BE2C (cell line): Measurements from ENCODE around the gene ABTB2.

Experiments
- DNase-seq: peaks from one replicate; pipeline ENCODE4 v3.0.0-alpha.2; 2020
- H3K27me3 ChIP-seq: fragments of 250-450 bp; sonication (Bioruptor Pico); 2 replicates; pipeline ENCODE4 v1.5.1; 2020; ENCODE audit warnings: mild to moderate bottlenecking
- H3K36me3 ChIP-seq: fragments of 250-450 bp; sonication (Bioruptor Pico); 2 replicates; pipeline ENCODE4 v1.5.1; 2020; ENCODE audit warnings: mild to moderate bottlenecking
- H3K4me1 ChIP-seq: fragments of 250-450 bp; sonication (Bioruptor Pico); 2 replicates; pipeline ENCODE4 v1.5.1; 2020
- H3K4me3 ChIP-seq: 2 replicates; pipeline ENCODE4 v1.5.1; 2011; ENCODE audit warnings: low read depth, low read length
- H3K9me3 ChIP-seq: fragments of 250-450 bp; sonication (Bioruptor Pico); 2 replicates; pipeline ENCODE4 v1.5.1; 2020
- TF ChIP-seq, protein P1 (sequence below): IDR thresholded peaks from 2 replicates; pipeline ENCODE4 v1.5.1; 2012; ENCODE audit warnings: mild to moderate bottlenecking, low read depth, low read length

Gene ABTB2

GRCh38 chr11:34335801-34336200, 22.0 kb downstream of the ABTB2 start:
- Histone ChIP-seq H3K4me3 (no peak overlapping the region), H3K27me3 (no peaks in the 10 kb centered on the region), H3K4me1 (no peaks in the 10 kb centered on the region), H3K9me3 (no peaks in the 10 kb centered on the region), H3K36me3 (no peaks in the 10 kb centered on the region)
- TF ChIP-seq, protein P1, sequence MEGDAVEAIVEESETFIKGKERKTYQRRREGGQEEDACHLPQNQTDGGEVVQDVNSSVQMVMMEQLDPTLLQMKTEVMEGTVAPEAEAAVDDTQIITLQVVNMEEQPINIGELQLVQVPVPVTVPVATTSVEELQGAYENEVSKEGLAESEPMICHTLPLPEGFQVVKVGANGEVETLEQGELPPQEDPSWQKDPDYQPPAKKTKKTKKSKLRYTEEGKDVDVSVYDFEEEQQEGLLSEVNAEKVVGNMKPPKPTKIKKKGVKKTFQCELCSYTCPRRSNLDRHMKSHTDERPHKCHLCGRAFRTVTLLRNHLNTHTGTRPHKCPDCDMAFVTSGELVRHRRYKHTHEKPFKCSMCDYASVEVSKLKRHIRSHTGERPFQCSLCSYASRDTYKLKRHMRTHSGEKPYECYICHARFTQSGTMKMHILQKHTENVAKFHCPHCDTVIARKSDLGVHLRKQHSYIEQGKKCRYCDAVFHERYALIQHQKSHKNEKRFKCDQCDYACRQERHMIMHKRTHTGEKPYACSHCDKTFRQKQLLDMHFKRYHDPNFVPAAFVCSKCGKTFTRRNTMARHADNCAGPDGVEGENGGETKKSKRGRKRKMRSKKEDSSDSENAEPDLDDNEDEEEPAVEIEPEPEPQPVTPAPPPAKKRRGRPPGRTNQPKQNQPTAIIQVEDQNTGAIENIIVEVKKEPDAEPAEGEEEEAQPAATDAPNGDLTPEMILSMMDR: no peak
- no peak for DNase-seq

DNA sequence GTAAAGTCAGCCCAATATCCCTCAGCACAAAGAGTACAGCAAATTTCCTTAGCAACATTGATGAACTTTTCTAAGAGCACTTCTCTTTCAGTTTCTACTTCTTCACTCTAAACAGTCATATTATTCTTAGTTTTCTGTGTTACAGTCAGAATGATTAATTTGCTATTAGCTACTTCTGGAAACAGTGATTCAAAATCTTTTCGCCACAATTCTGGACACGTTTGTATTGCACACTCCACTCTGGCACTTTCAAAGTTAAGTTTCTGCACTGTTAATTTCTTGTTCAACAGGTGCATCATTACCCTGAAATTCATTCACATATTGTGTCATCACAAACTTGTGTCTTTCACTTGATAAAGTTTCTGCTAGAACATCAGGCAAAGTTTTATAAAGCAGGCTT, 22.5 kb downstream of the ABTB2 start:
- Histone ChIP-seq H3K27me3 (no peaks in the 10 kb centered on the region), H3K9me3 (no peaks in the 10 kb centered on the region), H3K4me1 (no peaks in the 10 kb centered on the region), H3K4me3 (no peak overlapping the region), H3K36me3 (no peaks in the 10 kb centered on the region)
- DNase-seq: no peak
- TF ChIP-seq, protein P1: no peak

DNA sequence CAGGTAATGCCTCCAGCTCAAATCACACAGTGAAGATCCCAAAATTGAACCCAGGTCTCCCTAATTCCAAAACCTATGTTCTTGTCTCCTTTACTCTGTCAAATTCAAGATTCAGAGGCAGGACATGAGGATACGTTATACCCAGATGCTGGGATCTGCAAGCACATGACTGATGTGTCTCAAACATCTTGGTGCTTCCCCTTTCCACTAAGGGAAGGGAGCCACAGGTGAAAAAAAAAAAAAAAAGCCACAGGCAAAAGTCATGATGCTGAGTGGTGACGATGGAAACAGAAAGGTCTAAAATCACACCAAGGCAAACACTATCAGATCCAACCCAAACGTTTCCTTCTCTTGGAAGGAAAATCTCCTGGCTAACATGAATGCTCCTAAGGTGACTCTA, 24.0 kb downstream of the ABTB2 start:
- Histone ChIP-seq H3K27me3 (no peaks in the 10 kb centered on the region), H3K9me3 (no peaks in the 10 kb centered on the region), H3K4me3 (no peak overlapping the region), H3K4me1 (no peaks in the 10 kb centered on the region), H3K36me3 (no peaks in the 10 kb centered on the region)
- no peak for DNase-seq
- TF ChIP-seq, protein P1: no peak

DNA sequence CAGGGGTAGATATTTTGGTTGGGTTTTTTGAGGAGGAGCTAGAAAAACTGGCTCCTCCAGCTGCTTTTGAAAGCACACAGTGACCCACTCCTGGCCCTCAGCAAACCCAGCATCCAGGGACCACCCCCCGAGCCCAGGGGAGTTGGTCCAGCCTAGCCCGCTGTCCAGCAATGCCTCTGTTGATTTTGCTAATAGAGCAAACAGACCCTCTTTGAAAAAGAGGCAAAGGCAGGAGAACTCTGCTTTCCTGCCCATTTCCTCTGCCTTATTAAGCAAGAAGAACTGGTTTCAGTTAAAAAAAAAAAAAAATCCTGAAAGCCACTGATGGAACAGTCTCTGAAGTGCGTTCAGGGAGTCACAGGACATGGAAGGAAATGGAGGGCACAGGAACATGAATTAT, 25.3 kb downstream of the ABTB2 start:
- no peak for DNase-seq
- no peak overlapping the region for H3K4me3 ChIP-seq
- H3K27me3 ChIP-seq: no peaks in the 10 kb centered on the region
- TF ChIP-seq, protein P1: no peak
- no peaks in the 10 kb centered on the region for H3K9me3 ChIP-seq
- no peaks in the 10 kb centered on the region for H3K4me1 ChIP-seq
- no peaks in the 10 kb centered on the region for H3K36me3 ChIP-seq

DNA sequence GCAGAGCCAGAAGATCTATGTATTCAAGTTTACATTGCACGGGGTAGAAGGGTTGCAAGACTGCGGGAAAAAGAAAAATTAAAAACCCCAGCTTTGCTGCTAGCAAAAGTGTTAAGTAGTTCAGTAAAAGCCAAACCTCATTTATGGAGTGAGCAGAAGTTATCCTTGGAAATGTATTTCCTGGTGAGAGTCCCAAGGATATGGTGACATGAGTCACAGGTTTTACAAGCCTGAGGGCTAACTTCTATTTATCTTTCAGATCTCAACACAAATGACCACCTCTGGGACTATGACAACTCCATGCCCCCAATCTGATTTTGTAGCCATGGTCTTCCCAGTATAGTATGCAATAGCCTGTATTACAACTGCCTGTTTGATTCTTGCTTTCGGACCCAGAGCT, 26.1 kb downstream of the ABTB2 start:
- H3K36me3 ChIP-seq: no peaks in the 10 kb centered on the region
- no peaks in the 10 kb centered on the region for H3K9me3 ChIP-seq
- no peaks in the 10 kb centered on the region for H3K27me3 ChIP-seq
- DNase-seq: no peak
- TF ChIP-seq, protein P1: no peak
- no peak overlapping the region for H3K4me3 ChIP-seq
- H3K4me1 ChIP-seq: no peaks in the 10 kb centered on the region

- no peak for DNase-seq
- no peaks in the 10 kb centered on the region for H3K9me3 ChIP-seq
- H3K4me1 ChIP-seq: no peaks in the 10 kb centered on the region
Observed at GRCh38 chr11:34331329-34331728, 26.5 kb downstream of the ABTB2 start.

More at GRCh38 chr11:34331329-34331728, 26.5 kb downstream of the ABTB2 start:
- Histone ChIP-seq H3K36me3 (no peaks in the 10 kb centered on the region), H3K27me3 (no peaks in the 10 kb centered on the region), H3K4me3 (no peak overlapping the region)
- TF ChIP-seq, protein P1: no peak
